HEK293 (cell line): Measurements from ENCODE around the gene JPH4.

Experiments
- CTCF ChIA-PET: fragments of 350-600 bp; formaldehyde crosslinking; extraction: SDS; loops from one replicate; lab custom pipeline; 2021; ENCODE audit warnings: antibody characterized with exemption; lab: Yijun Ruan, JAX
- POLR2A ChIA-PET: fragments of 300-600 bp; formaldehyde crosslinking; extraction: SDS; loops from one replicate; lab custom pipeline; 2020; ENCODE audit warnings: antibody characterized with exemption, inconsistent platforms; lab: Yijun Ruan, JAX
- H3K27ac ChIP-seq: fragments of 200-500 bp; sonication (Bioruptor generic); 2 replicates; pipeline ENCODE4 v1.5.1; 2014; ENCODE audit warnings: low read depth, low read length, control low read depth, inconsistent platforms; ENCODE audit errors: extremely low read depth
- H3K36me3 ChIP-seq, 2 experiments: fragments of 200-500 bp in 1 of 2; sonication (Bioruptor generic) in 1 of 2; 1 replicate in 1 of 2; 2 replicates in 1 of 2; pipeline ENCODE4 v1.5.1; 2014 to 2017; ENCODE audit warnings: inconsistent platforms in 2 of 2, low read length in 2 of 2; ENCODE audit not compliant: control insufficient read depth in 2 of 2, insufficient read depth in 1 of 2
- H3K4me1 ChIP-seq: fragments of 200-500 bp; sonication (Bioruptor generic); 2 replicates; pipeline ENCODE4 v1.5.1; 2014; ENCODE audit warnings: mild to moderate bottlenecking, low read length, inconsistent platforms; ENCODE audit not compliant: control insufficient read depth, insufficient read depth
- H3K4me3 ChIP-seq: 2 replicates; pipeline ENCODE4 v1.5.1; 2011; ENCODE audit warnings: low read depth, mild to moderate bottlenecking, control low read depth, low read length, moderate library complexity
- H3K9me3 ChIP-seq: fragments of 200-500 bp; sonication (Bioruptor generic); 2 replicates; pipeline ENCODE4 v1.5.1; 2014; ENCODE audit warnings: low read depth, low read length, inconsistent platforms; ENCODE audit not compliant: control insufficient read depth, insufficient read depth
- BCL6B ChIP-seq: fragments of 450-650 bp; formaldehyde crosslinking; IDR thresholded peaks from 2 replicates; pipeline ENCODE4 v1.5.1; 2017; ENCODE audit warnings: missing biosample characterization, missing genetic modification characterization
- HOXA7 ChIP-seq: sonication (generic); formaldehyde crosslinking; IDR thresholded peaks from 2 replicates; pipeline ENCODE4 v1.8.1; 2022; ENCODE audit warnings: missing genetic modification reagents, borderline replicate concordance
- IKZF3 ChIP-seq: fragments of 450-650 bp; IDR thresholded peaks from 2 replicates; pipeline ENCODE4 v1.5.0; 2018; ENCODE audit warnings: missing biosample characterization, mild to moderate bottlenecking, missing genetic modification characterization, moderate library complexity
- KLF1 ChIP-seq: fragments of 450-650 bp; formaldehyde crosslinking; IDR thresholded peaks from 2 replicates; pipeline ENCODE4 v1.5.1; 2016; ENCODE audit warnings: missing biosample characterization, missing genetic modification characterization
- PRDM10 ChIP-seq: fragments of 450-650 bp; formaldehyde crosslinking; IDR thresholded peaks from 2 replicates; pipeline ENCODE4 v1.5.1; 2016; ENCODE audit warnings: missing biosample characterization, missing genetic modification characterization
- PRDM4 ChIP-seq: fragments of 450-650 bp; formaldehyde crosslinking; IDR thresholded peaks from 2 replicates; pipeline ENCODE4 v1.5.1; 2017; ENCODE audit warnings: missing biosample characterization, missing genetic modification characterization
- PRDM6 ChIP-seq: fragments of 450-650 bp; formaldehyde crosslinking; IDR thresholded peaks from 2 replicates; pipeline ENCODE4 v1.5.1; 2017; ENCODE audit warnings: missing biosample characterization, missing genetic modification characterization
- SCRT1 ChIP-seq: fragments of 450-650 bp; formaldehyde crosslinking; IDR thresholded peaks from 2 replicates; pipeline ENCODE4 v1.5.1; 2016; ENCODE audit warnings: missing biosample characterization, missing genetic modification characterization, borderline replicate concordance
- SP2 ChIP-seq: fragments of 450-650 bp; formaldehyde crosslinking; IDR thresholded peaks from 2 replicates; pipeline ENCODE4 v1.5.1; 2016; ENCODE audit warnings: missing biosample characterization, missing genetic modification characterization
- ZBTB20 ChIP-seq: fragments of 450-650 bp; formaldehyde crosslinking; IDR thresholded peaks from 2 replicates; pipeline ENCODE4 v1.5.1; 2016; ENCODE audit warnings: missing biosample characterization, missing genetic modification characterization
- ZBTB21 ChIP-seq: fragments of 450-650 bp; formaldehyde crosslinking; IDR thresholded peaks from 2 replicates; pipeline ENCODE4 v1.5.1; 2017; ENCODE audit warnings: missing biosample characterization, missing genetic modification characterization
- ZIC2 ChIP-seq: fragments of 450-650 bp; formaldehyde crosslinking; IDR thresholded peaks from 2 replicates; pipeline ENCODE4 v1.5.1; 2016; ENCODE audit warnings: missing biosample characterization, missing genetic modification characterization
- ZNF19 ChIP-seq: fragments of 450-650 bp; formaldehyde crosslinking; IDR thresholded peaks from 2 replicates; pipeline ENCODE4; 2016; ENCODE audit warnings: missing biosample characterization, missing genetic modification characterization, low read depth
- ZNF223 ChIP-seq: fragments of 450-650 bp; formaldehyde crosslinking; IDR thresholded peaks from 2 replicates; pipeline ENCODE4 v1.5.1; 2016; ENCODE audit warnings: missing biosample characterization, missing genetic modification characterization
- ZNF335 ChIP-seq: fragments of 450-650 bp; formaldehyde crosslinking; conservative IDR thresholded peaks from 2 replicates; pipeline ENCODE4 v1.5.1; 2016; ENCODE audit warnings: missing biosample characterization, missing genetic modification characterization
- ZNF544 ChIP-seq: fragments of 450-650 bp; formaldehyde crosslinking; IDR thresholded peaks from 2 replicates; pipeline ENCODE4 v1.5.0; 2017; ENCODE audit warnings: missing biosample characterization, missing genetic modification characterization
- ZNF548 ChIP-seq: fragments of 450-650 bp; formaldehyde crosslinking; IDR thresholded peaks from 2 replicates; pipeline ENCODE4 v1.5.1; 2016; ENCODE audit warnings: missing biosample characterization, missing genetic modification characterization
- ZNF747 ChIP-seq: fragments of 450-650 bp; formaldehyde crosslinking; IDR thresholded peaks from 2 replicates; pipeline ENCODE4 v1.5.1; 2016; ENCODE audit warnings: missing biosample characterization, missing genetic modification characterization
- ZNF777 ChIP-seq: fragments of 450-650 bp; formaldehyde crosslinking; IDR thresholded peaks from 2 replicates; pipeline ENCODE4 v1.5.1; 2017; ENCODE audit warnings: missing biosample characterization, missing genetic modification characterization, borderline replicate concordance
- ZSCAN16 ChIP-seq: fragments of 450-650 bp; formaldehyde crosslinking; IDR thresholded peaks from 2 replicates; pipeline ENCODE4 v1.5.1; 2016; ENCODE audit warnings: missing biosample characterization, missing genetic modification characterization
- TF ChIP-seq, protein P1 (sequence below): fragments of 450-650 bp; formaldehyde crosslinking; IDR thresholded peaks from 2 replicates; pipeline ENCODE4; 2016; ENCODE audit warnings: missing biosample characterization, missing genetic modification characterization
- TF ChIP-seq, protein P2 (sequence below): fragments of 450-650 bp; IDR thresholded peaks from 2 replicates; pipeline ENCODE4 v1.5.1; 2018; ENCODE audit warnings: missing biosample characterization, mild to moderate bottlenecking, missing genetic modification characterization

Gene JPH4

DNA sequence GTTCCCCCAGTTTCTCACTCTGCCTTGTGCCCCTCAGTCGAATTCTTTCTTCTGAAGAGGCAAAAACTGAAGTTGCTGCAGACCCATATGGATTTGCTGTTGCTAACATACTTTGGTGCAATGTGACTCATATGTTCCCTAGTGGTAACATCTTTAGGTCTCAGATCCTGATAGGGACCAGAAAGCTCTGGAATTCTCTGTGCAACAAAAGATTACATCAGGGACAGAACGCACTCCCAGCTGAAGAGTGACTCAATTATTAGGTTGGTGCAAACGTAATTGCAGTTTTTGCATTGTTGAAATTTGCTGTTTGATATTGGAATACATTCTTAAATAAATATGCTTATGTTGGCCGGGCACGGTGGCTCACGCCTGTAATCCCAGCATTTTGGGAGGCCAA, 49.4 kb upstream of the JPH4 start (continued):
- TF ChIP-seq, protein P1, sequence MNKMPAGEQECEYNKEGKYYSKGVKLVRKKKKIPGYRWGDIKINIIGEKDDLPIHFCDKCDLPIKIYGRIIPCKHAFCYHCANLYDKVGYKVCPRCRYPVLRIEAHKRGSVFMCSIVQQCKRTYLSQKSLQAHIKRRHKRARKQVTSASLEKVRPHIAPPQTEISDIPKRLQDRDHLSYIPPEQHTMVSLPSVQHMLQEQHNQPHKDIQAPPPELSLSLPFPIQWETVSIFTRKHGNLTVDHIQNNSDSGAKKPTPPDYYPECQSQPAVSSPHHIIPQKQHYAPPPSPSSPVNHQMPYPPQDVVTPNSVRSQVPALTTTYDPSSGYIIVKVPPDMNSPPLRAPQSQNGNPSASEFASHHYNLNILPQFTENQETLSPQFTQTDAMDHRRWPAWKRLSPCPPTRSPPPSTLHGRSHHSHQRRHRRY = no peak
- no peak for TF ChIP-seq PRDM10 (tag by site-specific recombination)
- TF ChIP-seq, protein P2, sequence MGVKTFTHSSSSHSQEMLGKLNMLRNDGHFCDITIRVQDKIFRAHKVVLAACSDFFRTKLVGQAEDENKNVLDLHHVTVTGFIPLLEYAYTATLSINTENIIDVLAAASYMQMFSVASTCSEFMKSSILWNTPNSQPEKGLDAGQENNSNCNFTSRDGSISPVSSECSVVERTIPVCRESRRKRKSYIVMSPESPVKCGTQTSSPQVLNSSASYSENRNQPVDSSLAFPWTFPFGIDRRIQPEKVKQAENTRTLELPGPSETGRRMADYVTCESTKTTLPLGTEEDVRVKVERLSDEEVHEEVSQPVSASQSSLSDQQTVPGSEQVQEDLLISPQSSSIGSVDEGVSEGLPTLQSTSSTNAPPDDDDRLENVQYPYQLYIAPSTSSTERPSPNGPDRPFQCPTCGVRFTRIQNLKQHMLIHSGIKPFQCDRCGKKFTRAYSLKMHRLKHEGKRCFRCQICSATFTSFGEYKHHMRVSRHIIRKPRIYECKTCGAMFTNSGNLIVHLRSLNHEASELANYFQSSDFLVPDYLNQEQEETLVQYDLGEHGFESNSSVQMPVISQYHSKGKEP (tag by site-specific recombination) = no peak
- TF ChIP-seq ZBTB21 = no peak
- no peak for TF ChIP-seq ZBTB20
- TF ChIP-seq ZNF19 (tag by site-specific recombination) = no peak
- TF ChIP-seq, all 188 proteins: peak for 0

DNA sequence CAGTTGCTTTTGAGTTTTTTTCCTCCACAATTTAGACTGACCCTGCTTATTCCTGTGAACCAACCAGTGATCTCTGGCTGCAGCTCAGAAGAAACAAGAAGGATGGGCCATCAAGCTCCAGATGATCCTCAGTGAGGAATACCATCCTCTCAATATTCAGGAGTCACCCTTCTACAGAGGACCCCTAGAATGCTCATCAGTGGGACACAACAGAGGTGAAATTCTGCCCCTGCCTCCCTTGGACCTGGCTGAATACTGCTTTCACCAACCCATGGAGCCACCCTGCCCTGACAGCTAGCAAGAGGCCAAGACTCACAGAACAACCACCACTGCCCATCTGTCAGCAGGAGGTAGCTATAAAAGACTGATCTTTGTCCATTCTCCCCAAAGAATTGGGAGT, 48.4 kb upstream of the JPH4 start:
- no peaks in the 10 kb centered on the region for H3K9me3 ChIP-seq
- no peak for TF ChIP-seq ZNF223 (tag by site-specific recombination)
- TF ChIP-seq ZNF548 (tag by site-specific recombination) = no peak
- no peak for TF ChIP-seq ZNF747 (tag by site-specific recombination)
- TF ChIP-seq BCL6B = no peak
- TF ChIP-seq KLF1 = no peak
- no peak for TF ChIP-seq ZSCAN16 (tag by site-specific recombination)
- no peak for TF ChIP-seq ZNF335 (tag by site-specific recombination)
- no peak for TF ChIP-seq ZNF544 (tag by site-specific recombination)
- no peak for TF ChIP-seq ZNF777
- no peak for TF ChIP-seq HOXA7 (CRISPR knock-in tag)
- TF ChIP-seq ZIC2 (tag by site-specific recombination) = no peak
- TF ChIP-seq PRDM6 (tag by site-specific recombination) = no peak
- TF ChIP-seq SCRT1 (tag by site-specific recombination) = no peak
- TF ChIP-seq PRDM4 = no peak
- no peak for TF ChIP-seq IKZF3 (tag by site-specific recombination)
- no peak for TF ChIP-seq SP2 (tag by site-specific recombination)
- H3K4me3 ChIP-seq = no peak overlapping the region
- H3K36me3 ChIP-seq = no peaks in the 10 kb centered on the region
- no peak overlapping the region for H3K27ac ChIP-seq
- H3K4me1 ChIP-seq = no peaks in the 10 kb centered on the region
- CTCF ChIA-PET = interaction anchor here (0.7 to 1.2 kb wide), 3 partner anchors 13 to 300 kb away, joined by 3 to 8 read pairs (median 3); no protein-coding TSS in a partner anchor
- POLR2A ChIA-PET = interaction anchor here (0.7 kb wide), 1 partner anchor 251 kb away, joined by 4 read pairs; no protein-coding TSS in a partner anchor
